Measurements from ENCODE around the gene GALC. TPM values are rescaled to one million over a fixed set of nuclear protein-coding genes. Genes with fewer than 3 reads are reported as not detected.
A peak's percentile ranks its signal among the peaks of the same experiment; 100 is the strongest.

GALC gene
- total RNA-seq, 3 donors from 2014 or later: 5.6 to 6.6 (median 5.7) TPM

DNA sequence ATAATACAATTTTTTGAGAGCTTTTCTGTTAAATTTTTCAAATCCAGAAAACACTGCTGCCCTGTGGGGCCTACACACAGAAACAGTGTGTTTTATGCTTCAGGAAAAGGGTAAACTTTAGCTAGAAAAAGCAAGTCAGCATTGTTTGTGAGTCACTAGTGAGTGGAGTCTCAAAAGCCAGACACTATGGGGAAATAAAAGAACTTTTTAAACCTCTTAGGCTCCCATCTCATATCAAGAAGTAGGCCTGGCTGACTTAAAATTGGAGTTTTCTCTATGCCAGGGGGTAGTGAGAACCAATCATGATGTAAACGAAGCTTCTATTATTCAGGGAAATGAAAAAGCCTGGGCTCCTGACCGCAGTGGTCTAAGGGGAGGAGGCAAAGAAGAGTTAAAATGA, 24.6 kb upstream of the GALC start:
- H3K4me3 Mint-ChIP-seq: no peak overlapping the region
- DNase-seq: no peak
- peak in 1 of 2 donors; percentile 42 for ATAC-seq

DNA sequence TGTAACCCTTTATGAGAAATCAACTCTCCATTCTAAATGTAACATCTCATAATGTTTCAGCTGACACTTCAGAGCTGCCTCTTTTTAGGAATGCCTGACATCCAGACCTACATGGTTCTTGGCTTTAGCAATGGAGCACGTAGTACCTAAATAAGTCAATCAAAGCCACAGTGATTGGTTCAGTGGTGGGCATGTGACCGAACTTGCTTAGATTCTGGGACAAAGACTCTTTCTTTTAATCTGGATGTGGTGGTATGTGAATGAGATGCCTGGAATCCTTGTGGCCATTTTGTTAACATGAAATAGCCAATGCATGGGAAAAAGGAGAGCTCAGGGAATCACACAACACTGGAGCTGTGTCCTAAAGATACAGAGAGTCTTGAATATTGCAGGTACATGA, 23.8 kb upstream of the GALC start:
- H3K4me1 Mint-ChIP-seq (ENCODE audit: low read depth): peaks cover 57% of the 10 kb centered on the region

More for the DNA sequence above, 24.6 kb upstream of the GALC start:
- peaks cover 17% of the 10 kb centered on the region for H3K36me3 Mint-ChIP-seq (ENCODE audit: insufficient read depth)
- H3K9me3 Mint-ChIP-seq: peaks cover 10% of the 10 kb centered on the region
- H3K4me1 Mint-ChIP-seq (ENCODE audit: low read depth): peaks cover 52% of the 10 kb centered on the region
- H3K27me3 Mint-ChIP-seq (ENCODE audit: low read depth): no peaks in the 10 kb centered on the region

DNA sequence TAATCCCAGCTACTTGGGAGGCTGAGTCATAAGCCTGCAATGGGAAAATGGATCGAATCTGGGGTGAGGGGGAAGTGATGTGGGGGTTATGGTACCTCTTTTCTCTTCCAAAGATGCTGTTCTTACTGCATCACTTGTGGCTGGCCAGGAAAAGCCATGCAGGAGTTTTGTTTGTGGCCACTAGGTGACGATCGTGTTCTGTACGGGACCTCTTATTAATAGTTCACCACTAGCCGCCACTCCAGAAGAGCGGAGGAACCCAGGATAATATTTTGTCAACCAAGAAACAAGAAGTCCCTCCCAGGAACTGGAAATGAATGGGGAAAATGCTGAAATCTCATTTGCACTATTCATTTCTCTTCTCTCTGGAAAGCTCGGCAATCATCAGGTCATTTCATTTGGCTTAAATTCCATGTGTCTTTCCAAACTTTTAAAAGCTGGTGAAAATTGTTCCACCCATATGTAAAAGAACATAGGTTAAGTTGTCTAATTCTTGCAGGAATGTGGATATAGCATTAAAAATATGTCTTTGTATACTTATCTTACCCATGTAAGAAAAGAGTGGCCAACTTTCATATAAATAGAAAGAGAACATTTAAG, 20.9 kb upstream of the GALC start:
- Mint-ChIP-seq H3K36me3 (ENCODE audit: insufficient read depth) (peaks cover 37% of the 10 kb centered on the region), H3K4me3 (no peak overlapping the region), H3K9me3 (no peaks in the 10 kb centered on the region), H3K27me3 (ENCODE audit: low read depth) (no peaks in the 10 kb centered on the region), H3K4me1 (ENCODE audit: low read depth) (peaks cover 71% of the 10 kb centered on the region)
- DNase-seq: peak; percentile 11
- peak; percentile 55 to 69 for ATAC-seq

More for the DNA sequence above, 23.8 kb upstream of the GALC start:
- H3K9me3 Mint-ChIP-seq: peaks cover 10% of the 10 kb centered on the region
- H3K27me3 Mint-ChIP-seq (ENCODE audit: low read depth): no peaks in the 10 kb centered on the region
- H3K36me3 Mint-ChIP-seq (ENCODE audit: insufficient read depth): peaks cover 19% of the 10 kb centered on the region
- no peak overlapping the region for H3K4me3 Mint-ChIP-seq
- ATAC-seq (no peak), DNase-seq (no peak)

DNA sequence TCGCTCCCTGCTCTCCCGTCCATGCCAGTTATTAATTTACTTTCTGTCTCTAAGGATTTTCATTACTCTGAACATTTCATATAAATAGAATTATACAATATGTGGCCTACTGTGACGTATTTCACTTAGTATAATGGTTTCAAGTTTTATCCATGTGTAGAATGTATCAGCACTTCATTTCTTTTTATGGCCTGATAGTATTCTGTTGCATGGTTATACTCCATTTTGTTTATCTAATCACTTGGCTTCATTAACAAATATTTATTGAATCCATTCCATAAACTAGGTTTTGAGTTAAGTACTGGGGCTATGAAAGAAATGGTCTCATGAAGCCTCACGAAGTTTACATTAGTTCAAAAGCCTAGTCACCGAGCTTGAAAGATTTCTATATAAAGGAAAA, 19.5 kb upstream of the GALC start:
- Mint-ChIP-seq H3K4me3 (no peak overlapping the region), H3K4me1 (ENCODE audit: low read depth) (peaks cover 71% of the 10 kb centered on the region), H3K9me3 (no peaks in the 10 kb centered on the region), H3K27me3 (ENCODE audit: low read depth) (no peaks in the 10 kb centered on the region), H3K36me3 (ENCODE audit: insufficient read depth) (peaks cover 38% of the 10 kb centered on the region)
- DNase-seq (no peak), ATAC-seq (no peak)

DNA sequence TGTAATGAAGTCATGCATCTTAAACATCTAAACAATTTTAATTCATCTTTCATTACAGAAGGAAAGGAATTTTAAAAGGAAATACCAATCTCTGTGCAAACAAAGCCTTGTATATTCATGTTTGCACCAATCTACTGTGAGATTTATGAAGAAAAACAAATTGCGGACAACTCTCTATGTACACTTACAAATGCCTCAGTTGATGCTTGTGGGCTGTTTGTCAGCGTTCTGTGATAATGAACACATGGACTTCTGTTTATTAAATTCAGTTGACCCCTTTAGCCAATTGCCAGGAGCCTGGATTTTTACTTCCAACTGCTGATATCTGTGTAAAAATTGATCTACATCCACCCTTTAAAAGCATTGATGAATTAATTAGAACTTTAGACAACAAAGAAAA, 17.3 kb upstream of the GALC start:
- no peak for ATAC-seq
- DNase-seq: no peak
- no peaks in the 10 kb centered on the region for H3K9me3 Mint-ChIP-seq
- no peaks in the 10 kb centered on the region for H3K27me3 Mint-ChIP-seq (ENCODE audit: low read depth)
- H3K4me1 Mint-ChIP-seq (ENCODE audit: low read depth): peaks cover 75% of the 10 kb centered on the region
- peak overlapping the region; percentile 1 for H3K4me3 Mint-ChIP-seq
- peaks cover 31% of the 10 kb centered on the region for H3K36me3 Mint-ChIP-seq (ENCODE audit: insufficient read depth)

DNA sequence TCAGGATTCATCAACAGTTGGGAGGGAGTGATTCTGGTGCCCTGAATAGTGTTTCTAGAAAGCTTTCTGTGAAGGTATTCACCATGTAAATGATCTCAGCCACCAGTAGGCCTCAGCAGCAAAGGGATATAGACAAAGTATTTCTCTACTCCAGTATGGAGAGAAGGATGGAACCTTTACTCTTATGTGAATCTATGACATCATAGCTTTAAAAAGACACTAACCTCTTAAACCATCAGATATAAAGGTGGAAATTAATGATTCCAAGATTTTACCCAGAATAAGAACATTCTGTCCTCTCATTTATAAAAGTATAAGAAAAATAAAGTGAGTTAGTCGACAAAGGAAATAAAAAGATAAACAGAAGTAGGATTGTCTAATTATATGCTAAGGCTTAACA, 16.5 kb upstream of the GALC start:
- H3K27me3 Mint-ChIP-seq (ENCODE audit: low read depth): no peaks in the 10 kb centered on the region
- DNase-seq (no peak), ATAC-seq (no peak)
- H3K4me1 Mint-ChIP-seq (ENCODE audit: low read depth): peaks cover 79% of the 10 kb centered on the region
- peaks cover 31% of the 10 kb centered on the region for H3K36me3 Mint-ChIP-seq (ENCODE audit: insufficient read depth)
- H3K9me3 Mint-ChIP-seq: no peaks in the 10 kb centered on the region
- H3K4me3 Mint-ChIP-seq: peak overlapping the region; percentile 57

DNA sequence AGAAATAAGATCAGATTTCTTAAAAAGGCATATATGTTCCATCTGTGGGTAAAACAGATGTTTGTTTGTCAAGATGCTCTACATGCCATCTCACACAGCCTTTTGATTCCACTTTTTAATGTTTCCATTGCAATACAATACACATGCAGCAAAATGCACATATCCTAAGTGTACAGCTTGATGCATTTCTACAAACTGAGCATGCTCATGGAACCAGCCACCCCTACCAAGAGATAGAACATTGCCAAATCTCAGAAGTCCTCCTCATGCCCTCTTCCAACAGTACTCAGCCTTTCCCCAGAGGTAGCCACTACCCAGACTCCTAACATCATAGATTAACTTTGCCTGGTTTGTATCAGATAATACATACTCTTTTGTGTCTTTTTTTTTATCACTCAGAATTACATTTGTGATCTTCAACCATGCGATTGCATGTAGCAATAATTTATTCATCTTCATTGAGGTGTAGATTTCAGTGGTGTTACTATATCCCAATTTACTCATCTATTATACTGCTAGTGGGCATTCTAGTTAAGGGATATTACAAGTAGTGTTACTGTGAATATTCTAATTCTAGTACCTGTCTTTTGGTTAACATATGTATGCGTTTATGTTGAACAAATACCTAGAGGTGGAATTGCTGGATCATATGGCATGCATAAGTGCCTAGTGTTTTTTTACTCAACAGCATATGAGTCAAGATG, 15.2 kb upstream of the GALC start:
- peaks cover 74% of the 10 kb centered on the region for H3K4me1 Mint-ChIP-seq (ENCODE audit: low read depth)
- no peaks in the 10 kb centered on the region for H3K9me3 Mint-ChIP-seq
- DNase-seq: no peak
- no peaks in the 10 kb centered on the region for H3K27me3 Mint-ChIP-seq (ENCODE audit: low read depth)
- ATAC-seq: no peak
- H3K4me3 Mint-ChIP-seq: peak overlapping the region; percentile 69
- H3K36me3 Mint-ChIP-seq (ENCODE audit: insufficient read depth): peaks cover 31% of the 10 kb centered on the region

DNA sequence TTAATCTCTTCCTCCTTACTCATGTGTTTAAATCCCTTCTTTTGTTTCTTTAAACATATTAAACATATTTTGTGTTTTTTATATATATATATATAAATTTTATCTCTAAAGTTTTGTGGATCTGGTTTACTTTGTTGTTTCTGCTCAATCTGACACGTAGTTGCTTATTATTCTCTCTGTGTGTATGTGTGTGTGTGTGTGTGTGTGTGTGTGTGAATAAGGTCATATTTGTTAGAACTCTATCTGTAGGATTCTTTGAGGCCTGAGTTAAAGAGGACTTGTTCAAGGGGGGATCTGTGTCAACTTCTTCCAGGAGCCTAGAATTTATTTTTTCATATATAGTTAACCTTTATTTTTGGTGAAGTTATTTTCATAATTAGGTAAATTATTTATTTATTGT, 14.6 kb upstream of the GALC start:
- peaks cover 31% of the 10 kb centered on the region for H3K36me3 Mint-ChIP-seq (ENCODE audit: insufficient read depth)
- DNase-seq: no peak

DNA sequence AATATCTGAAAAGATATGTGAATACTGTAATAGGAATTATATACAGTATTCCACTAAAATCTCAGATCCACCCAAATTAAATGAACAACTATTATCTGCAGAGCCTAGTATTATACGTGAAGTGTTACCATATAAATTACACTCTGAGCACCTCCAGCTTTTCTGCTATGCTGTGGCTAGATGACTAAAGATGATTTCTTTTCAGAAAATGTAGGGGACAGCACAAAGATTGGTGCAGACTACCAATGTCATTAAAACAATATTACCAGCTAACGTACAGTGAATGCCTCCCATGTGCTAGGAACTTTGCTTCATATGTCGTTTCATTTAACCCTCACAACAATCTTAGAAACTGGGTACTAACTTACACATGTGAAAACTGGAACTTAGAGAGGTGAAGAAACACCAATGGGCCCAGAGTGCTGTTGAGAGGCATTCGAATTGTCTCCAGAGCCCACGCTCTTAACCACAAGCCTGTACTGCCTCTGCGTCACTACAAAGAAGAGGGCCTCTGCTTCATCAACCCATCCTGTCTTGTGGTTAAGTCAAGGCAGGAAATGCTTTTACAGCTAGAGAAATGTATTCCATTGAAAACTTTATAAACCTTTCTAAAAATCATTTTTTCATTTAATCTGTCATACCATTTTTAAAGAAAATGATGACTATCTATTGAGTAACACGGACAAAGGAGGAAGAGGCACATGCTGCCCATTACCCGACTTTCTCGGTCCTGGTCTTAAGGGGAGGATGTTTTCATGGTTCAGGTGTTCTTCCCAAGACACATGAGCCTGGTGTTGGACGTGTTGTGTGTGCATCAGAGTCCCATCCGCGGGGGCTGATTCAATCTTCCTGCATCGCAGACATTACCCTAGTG, 13.2 kb upstream of the GALC start:
- peak; percentile 50 for DNase-seq
- peaks cover 69% of the 10 kb centered on the region for H3K4me1 Mint-ChIP-seq (ENCODE audit: low read depth)
- no peaks in the 10 kb centered on the region for H3K9me3 Mint-ChIP-seq
- ATAC-seq: peak; percentile 98
- peak overlapping the region; percentile 84 for H3K4me3 Mint-ChIP-seq
- H3K36me3 Mint-ChIP-seq (ENCODE audit: insufficient read depth): peaks cover 25% of the 10 kb centered on the region
- H3K27me3 Mint-ChIP-seq (ENCODE audit: low read depth): no peaks in the 10 kb centered on the region

More for the DNA sequence above, 14.6 kb upstream of the GALC start:
- no peak for ATAC-seq
- no peaks in the 10 kb centered on the region for H3K9me3 Mint-ChIP-seq
- H3K27me3 Mint-ChIP-seq (ENCODE audit: low read depth): no peaks in the 10 kb centered on the region
- peak overlapping the region; percentile 73 for H3K4me3 Mint-ChIP-seq
- H3K4me1 Mint-ChIP-seq (ENCODE audit: low read depth): peaks cover 76% of the 10 kb centered on the region

DNA sequence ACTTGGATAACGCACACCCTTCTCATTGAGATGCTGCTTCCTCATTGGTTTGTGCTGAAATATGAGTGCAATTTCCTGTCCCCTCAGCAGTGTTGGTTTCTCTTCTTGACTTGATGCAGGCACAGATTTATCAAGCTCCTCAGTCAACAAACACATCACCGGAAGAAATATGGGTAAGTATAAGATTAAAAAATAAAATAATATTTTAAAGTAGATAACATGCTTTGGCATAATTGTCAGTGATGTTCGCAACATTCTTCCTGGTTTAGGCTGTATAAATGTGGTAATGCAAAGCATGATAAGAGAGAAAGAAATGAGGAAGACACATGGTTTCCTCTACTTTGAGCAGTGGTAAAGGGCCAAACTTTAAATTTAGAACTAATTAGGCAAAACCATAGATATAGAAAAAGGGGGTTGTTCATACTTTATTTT, 12.1 kb upstream of the GALC start, which contains the start of gene GPR65:
Gene GPR65, plus strand, starts transcription at position 86 of the 432 bp plus-strand sequence. CDS start 5,713 bp downstream, outside the sequence.
- Mint-ChIP-seq H3K9me3 (no peaks in the 10 kb centered on the region), H3K4me3 (peak within 1 kb of the TSS; percentile 84), H3K36me3 (ENCODE audit: insufficient read depth) (peaks cover 13% of the 10 kb centered on the region), H3K27me3 (ENCODE audit: low read depth) (no peaks in the 10 kb centered on the region), H3K4me1 (ENCODE audit: low read depth) (peaks cover 57% of the 10 kb centered on the region)
- no peak for ATAC-seq
- DNase-seq: peak; percentile 13

DNA sequence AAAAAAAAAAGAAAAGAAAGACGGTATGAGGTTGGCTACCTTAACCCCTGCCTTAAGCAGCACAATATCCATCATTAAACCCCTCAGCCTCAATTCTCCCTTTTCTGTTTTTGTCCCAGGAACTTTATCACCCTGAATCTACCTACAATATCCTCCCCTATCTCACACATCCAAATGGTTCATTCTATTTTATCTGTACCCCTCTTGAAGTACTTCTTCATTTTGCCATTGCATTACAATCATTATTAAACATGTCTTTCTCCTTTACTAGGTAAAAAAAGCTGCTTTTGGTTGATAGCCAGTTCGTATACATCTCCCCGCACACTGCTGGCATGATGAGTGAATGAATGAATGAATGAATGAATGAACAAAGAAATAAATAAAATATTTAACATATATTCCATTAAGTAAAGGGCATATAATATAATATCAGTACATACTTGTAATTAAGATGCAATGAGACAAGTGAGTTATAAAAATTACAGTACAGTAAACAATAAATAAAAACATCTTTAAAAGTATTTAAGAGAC, 11.6 kb upstream of the GALC start:
- DNase-seq (no peak), ATAC-seq (no peak)
- no peaks in the 10 kb centered on the region for H3K27me3 Mint-ChIP-seq (ENCODE audit: low read depth)
- peak overlapping the region; percentile 84 for H3K4me3 Mint-ChIP-seq
- no peaks in the 10 kb centered on the region for H3K9me3 Mint-ChIP-seq
- H3K36me3 Mint-ChIP-seq (ENCODE audit: insufficient read depth): peaks cover 11% of the 10 kb centered on the region
- H3K4me1 Mint-ChIP-seq (ENCODE audit: low read depth): peaks cover 54% of the 10 kb centered on the region

DNA sequence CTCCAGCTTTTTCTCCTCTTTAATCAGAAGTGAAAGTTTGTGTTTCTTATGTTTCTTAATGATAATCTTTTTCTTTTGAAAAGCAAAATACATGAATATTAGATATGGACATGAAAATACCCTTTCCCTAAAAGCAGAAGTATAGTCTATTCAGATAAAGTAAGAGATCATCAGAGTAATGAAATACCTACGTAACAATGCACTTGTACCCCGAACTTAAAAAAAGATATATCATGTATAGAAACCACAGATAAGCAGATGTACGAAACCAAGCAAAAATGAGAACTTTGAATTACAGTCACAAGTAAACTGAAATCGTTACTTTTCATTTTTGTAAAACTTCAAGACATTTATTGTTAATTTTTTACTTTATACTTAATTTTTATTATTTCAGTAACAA, 10.4 kb upstream of the GALC start:
- no peak for ATAC-seq
- peaks cover 42% of the 10 kb centered on the region for H3K4me1 Mint-ChIP-seq (ENCODE audit: low read depth)
- no peak for DNase-seq
- peaks cover 5% of the 10 kb centered on the region for H3K36me3 Mint-ChIP-seq (ENCODE audit: insufficient read depth)
- H3K27me3 Mint-ChIP-seq (ENCODE audit: low read depth): no peaks in the 10 kb centered on the region
- no peaks in the 10 kb centered on the region for H3K9me3 Mint-ChIP-seq
- H3K4me3 Mint-ChIP-seq: no peak overlapping the region

DNA sequence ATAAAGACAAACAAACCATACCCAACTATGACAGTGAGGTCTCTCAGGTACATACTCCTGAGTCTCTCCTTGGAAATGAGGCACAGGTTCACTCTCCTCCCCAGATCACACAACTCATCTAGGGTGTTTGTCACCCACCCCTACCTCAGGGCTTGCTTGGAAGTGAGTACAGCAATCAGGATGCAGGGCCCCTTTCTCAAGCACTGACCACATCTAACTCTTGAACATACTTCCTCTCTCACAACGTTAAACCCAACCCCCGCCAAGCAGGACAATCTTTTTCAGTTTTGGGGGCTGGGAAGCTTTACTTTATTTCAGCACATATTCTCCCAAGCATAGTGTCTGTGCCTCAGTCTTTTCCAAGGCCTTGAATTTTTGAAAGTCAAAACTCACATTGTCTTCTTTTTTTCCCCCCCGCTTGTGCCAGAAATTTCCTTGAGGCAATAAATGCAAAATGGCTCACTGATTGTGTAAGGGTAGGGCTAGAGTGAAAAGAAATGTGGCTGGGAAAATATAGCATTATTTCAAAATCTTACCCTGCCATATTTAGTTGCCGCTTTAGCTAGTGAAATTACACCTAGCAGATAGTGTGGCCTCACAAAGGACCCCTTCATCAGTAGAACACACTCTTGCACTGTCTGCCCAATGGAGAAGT, 9.6 kb upstream of the GALC start:
- no peak for ATAC-seq

DNA sequence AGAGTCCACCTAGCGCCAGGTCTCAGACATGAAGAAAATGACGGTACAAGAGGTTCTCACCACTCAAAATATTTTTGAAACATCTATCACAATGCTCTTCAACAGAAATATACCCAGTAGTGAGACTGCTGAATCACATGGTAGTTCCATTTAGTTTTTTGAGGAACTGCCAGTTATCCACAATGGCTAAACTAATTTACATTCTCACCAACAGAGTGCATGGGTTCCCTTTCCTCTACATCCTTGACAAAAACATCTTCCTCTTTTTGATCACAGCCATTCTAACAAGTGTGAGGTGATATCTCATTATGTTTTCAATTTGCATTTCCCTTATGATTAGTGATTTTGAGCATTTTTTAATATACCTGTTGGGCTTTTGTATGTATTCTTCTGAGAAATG, 6.3 kb upstream of the GALC start:
- Mint-ChIP-seq H3K36me3 (ENCODE audit: insufficient read depth) (no peaks in the 10 kb centered on the region), H3K4me1 (ENCODE audit: low read depth) (peaks cover 36% of the 10 kb centered on the region), H3K27me3 (ENCODE audit: low read depth) (no peaks in the 10 kb centered on the region), H3K9me3 (no peaks in the 10 kb centered on the region), H3K4me3 (no peak overlapping the region)
- ATAC-seq: no peak
- DNase-seq: no peak

More for the DNA sequence above, 9.6 kb upstream of the GALC start:
- H3K9me3 Mint-ChIP-seq: no peaks in the 10 kb centered on the region
- no peak overlapping the region for H3K4me3 Mint-ChIP-seq
- no peak for DNase-seq
- peaks cover 35% of the 10 kb centered on the region for H3K4me1 Mint-ChIP-seq (ENCODE audit: low read depth)
- no peaks in the 10 kb centered on the region for H3K27me3 Mint-ChIP-seq (ENCODE audit: low read depth)
- no peaks in the 10 kb centered on the region for H3K36me3 Mint-ChIP-seq (ENCODE audit: insufficient read depth)
